ENCODE results near the gene ASCC1. TPM values are rescaled to one million over a fixed set of nuclear protein-coding genes. Genes with fewer than 3 reads are reported as not detected.
"Not testable (repeated sequence)": the region's sequence is repeated elsewhere in the genome, so short reads cannot be mapped to it uniquely, and the experiment has no call there.

Gene ASCC1
- total and polyA plus RNA-seq, 2 donors (not counting 1 experiment from before 2014, with no cell fraction given): 17.9 to 28.1 TPM

DNA sequence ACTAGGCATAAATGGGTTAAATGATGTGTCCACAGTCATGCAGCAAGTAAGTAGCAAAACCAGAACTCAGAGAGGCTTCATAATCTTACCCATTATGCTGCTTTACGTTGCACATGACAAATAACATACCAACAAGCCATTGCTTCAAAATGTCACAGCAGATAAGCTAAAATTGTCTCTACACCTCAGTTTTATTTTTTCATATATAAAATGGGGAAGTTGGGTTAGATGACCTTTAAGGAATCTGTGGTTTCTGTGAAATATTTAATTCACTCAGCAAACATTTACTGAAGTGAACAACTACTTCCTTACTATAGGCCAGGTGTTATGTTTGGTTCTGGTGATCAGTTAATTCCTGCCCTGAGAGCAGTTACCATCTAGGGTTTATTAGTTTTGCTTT lies 2.2 kb upstream of the ASCC1 start:
- TF ChIP-seq, protein P1, sequence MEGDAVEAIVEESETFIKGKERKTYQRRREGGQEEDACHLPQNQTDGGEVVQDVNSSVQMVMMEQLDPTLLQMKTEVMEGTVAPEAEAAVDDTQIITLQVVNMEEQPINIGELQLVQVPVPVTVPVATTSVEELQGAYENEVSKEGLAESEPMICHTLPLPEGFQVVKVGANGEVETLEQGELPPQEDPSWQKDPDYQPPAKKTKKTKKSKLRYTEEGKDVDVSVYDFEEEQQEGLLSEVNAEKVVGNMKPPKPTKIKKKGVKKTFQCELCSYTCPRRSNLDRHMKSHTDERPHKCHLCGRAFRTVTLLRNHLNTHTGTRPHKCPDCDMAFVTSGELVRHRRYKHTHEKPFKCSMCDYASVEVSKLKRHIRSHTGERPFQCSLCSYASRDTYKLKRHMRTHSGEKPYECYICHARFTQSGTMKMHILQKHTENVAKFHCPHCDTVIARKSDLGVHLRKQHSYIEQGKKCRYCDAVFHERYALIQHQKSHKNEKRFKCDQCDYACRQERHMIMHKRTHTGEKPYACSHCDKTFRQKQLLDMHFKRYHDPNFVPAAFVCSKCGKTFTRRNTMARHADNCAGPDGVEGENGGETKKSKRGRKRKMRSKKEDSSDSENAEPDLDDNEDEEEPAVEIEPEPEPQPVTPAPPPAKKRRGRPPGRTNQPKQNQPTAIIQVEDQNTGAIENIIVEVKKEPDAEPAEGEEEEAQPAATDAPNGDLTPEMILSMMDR (IDR thresholded peaks at IDR 0.05): no peak
- TF ChIP-seq EZH2 (IDR thresholded peaks at IDR 0.05; ENCODE audit: borderline replicate concordance, insufficient read depth, low read depth, low read length, poor library complexity, severe bottlenecking): no peak
- Histone ChIP-seq H3K4me3 (ENCODE audit: control extremely low read depth in 1 of 5, extremely low read depth in 1 of 5, insufficient read depth in 1 of 5, low read depth in 2 of 5, low read length in 4 of 5) (peak overlapping the region in 4 of 5 experiments; percentile 2 to 52 (median 30)), H3K36me3 (replicated peaks in 1 of 2; ENCODE audit: control extremely low read depth in 1 of 2, control insufficient read depth in 1 of 2, extremely low read depth in 1 of 2, insufficient read depth in 2 of 2, low read length in 1 of 2) (peaks cover 0 to 16% of the 10 kb centered on the region in 2 experiments), H3K9me3 (ENCODE audit: control extremely low read depth in 1 of 3, control insufficient read depth in 2 of 3, insufficient read depth in 1 of 3, low read length in 2 of 3) (no peaks in the 10 kb centered on the region), H3K9ac (ENCODE audit: low read length) (peak overlapping the region; percentile 53), H3K4me1 (ENCODE audit: control insufficient read depth in 2 of 2, insufficient read depth in 2 of 2, low read length in 2 of 2) (peaks cover 46 to 64% of the 10 kb centered on the region in 2 donors), H3K27me3 (replicated peaks in 1 of 4; ENCODE audit: control extremely low read depth in 1 of 4, control insufficient read depth in 3 of 4, insufficient read depth in 4 of 4, low read length in 3 of 4) (no peaks in the 10 kb centered on the region), H3K79me2 (ENCODE audit: control insufficient read depth, insufficient read depth, low read length) (peaks cover 86% of the 10 kb centered on the region), H3K4me2 (replicated peaks; ENCODE audit: low read depth, low read length, poor library complexity, severe bottlenecking) (peak overlapping the region; percentile 74), H4K20me1 (ENCODE audit: control insufficient read depth, insufficient read depth, low read length, poor library complexity, severe bottlenecking) (peaks cover 17% of the 10 kb centered on the region), H3K27ac (ENCODE audit: low read length in 2 of 2) (peak overlapping the region; percentile 60 to 72), H2AFZ (ENCODE audit: insufficient read depth, low read depth, low read length, poor library complexity, severe bottlenecking) (no peak overlapping the region)
- intact Hi-C loops (cut with micrococcal nuclease): loop anchor here (1.0 to 5.0 kb wide), 8 partner anchors 30 to 474 kb away; partner anchors contain the start of genes MCU and MICU1
- Mint-ChIP-seq H3K4me1 (peaks cover 54% of the 10 kb centered on the region), H3K27me3 (no peaks in the 10 kb centered on the region), H3K4me3 (peak overlapping the region; percentile 79), H3K9me3 (ENCODE audit: insufficient read depth) (no peaks in the 10 kb centered on the region), H3K27ac (peak overlapping the region; percentile 85)
- WGBS (ENCODE audit: insufficient coverage): no CpG with 5 or more reads among the region's 1 CpG
- POLR2A ChIA-PET: interaction anchor here (0.6 to 3.4 kb wide), 10 partner anchors 43 to 216 kb away, joined by 3 to 25 read pairs (median 4); partner anchors contain the start of gene DDIT4
- CTCF ChIA-PET: interaction anchor here (0.8 to 13.3 kb wide), 15 partner anchors 10 to 169 kb away, joined by 3 to 170 read pairs (median 4); no protein-coding TSS in a partner anchor
- peak; percentile 55 for ATAC-seq (ENCODE audit: low read depth)
- peak; percentile 73 for DNase-seq

DNA sequence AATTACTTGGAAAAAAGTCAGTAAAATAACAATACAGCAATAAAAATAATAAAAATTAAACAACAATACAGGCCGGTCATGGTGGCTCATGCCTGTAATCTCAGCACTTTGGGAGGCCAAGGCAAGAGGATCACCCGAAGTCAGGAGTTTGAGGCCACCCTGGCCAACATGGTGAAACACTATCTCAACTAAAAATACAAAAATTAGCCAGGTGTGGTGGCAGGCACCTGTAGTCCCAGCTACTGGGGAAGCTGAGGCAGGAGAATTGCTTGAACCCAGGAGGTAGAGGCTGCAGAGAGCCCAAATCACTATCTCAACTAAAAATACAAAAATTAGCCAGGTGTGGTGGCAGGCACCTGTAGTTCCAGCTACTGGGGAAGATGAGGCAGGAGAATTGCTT lies 4.2 kb downstream of the ASCC1 start:
- CTCF ChIA-PET: interaction anchor here (1.6 to 1.9 kb wide), 2 partner anchors 86 to 163 kb away, joined by 3 to 6 read pairs; no protein-coding TSS in a partner anchor
- H3K4me1 ChIP-seq (ENCODE audit: control insufficient read depth in 2 of 2, insufficient read depth in 2 of 2, low read length in 2 of 2): peaks cover 9 to 14% of the 10 kb centered on the region in 2 donors
- H3K4me1 Mint-ChIP-seq: peaks cover 22% of the 10 kb centered on the region
- H2AFZ ChIP-seq (ENCODE audit: insufficient read depth, low read depth, low read length, poor library complexity, severe bottlenecking); H3K9me3 ChIP-seq (ENCODE audit: control extremely low read depth in 1 of 3, control insufficient read depth in 2 of 3, insufficient read depth in 1 of 3, low read length in 2 of 3); H3K27me3 ChIP-seq (replicated peaks in 1 of 4; ENCODE audit: control extremely low read depth in 1 of 4, control insufficient read depth in 3 of 4, insufficient read depth in 4 of 4, low read length in 3 of 4); H3K9ac ChIP-seq (ENCODE audit: low read length); DNase-seq; H4K20me1 ChIP-seq (ENCODE audit: control insufficient read depth, insufficient read depth, low read length, poor library complexity, severe bottlenecking); intact Hi-C loops (cut with micrococcal nuclease); H3K27me3 Mint-ChIP-seq; H3K4me3 ChIP-seq (ENCODE audit: control extremely low read depth in 1 of 5, extremely low read depth in 1 of 5, insufficient read depth in 1 of 5, low read depth in 2 of 5, low read length in 4 of 5); H3K4me2 ChIP-seq (replicated peaks; ENCODE audit: low read depth, low read length, poor library complexity, severe bottlenecking); H3K27ac Mint-ChIP-seq; H3K27ac ChIP-seq (ENCODE audit: low read length in 2 of 2); H3K4me3 Mint-ChIP-seq; POLR2A ChIA-PET; ATAC-seq (ENCODE audit: low read depth); H3K9me3 Mint-ChIP-seq (ENCODE audit: insufficient read depth): not testable (repeated sequence)
- H3K79me2 ChIP-seq (ENCODE audit: control insufficient read depth, insufficient read depth, low read length): peaks cover 88% of the 10 kb centered on the region
- no CpG with 5 or more reads among the region's 2 CpGs for WGBS (ENCODE audit: insufficient coverage)
- peaks cover 0 to 44% of the 10 kb centered on the region in 2 experiments for H3K36me3 ChIP-seq (replicated peaks in 1 of 2; ENCODE audit: control extremely low read depth in 1 of 2, control insufficient read depth in 1 of 2, extremely low read depth in 1 of 2, insufficient read depth in 2 of 2, low read length in 1 of 2)

DNA sequence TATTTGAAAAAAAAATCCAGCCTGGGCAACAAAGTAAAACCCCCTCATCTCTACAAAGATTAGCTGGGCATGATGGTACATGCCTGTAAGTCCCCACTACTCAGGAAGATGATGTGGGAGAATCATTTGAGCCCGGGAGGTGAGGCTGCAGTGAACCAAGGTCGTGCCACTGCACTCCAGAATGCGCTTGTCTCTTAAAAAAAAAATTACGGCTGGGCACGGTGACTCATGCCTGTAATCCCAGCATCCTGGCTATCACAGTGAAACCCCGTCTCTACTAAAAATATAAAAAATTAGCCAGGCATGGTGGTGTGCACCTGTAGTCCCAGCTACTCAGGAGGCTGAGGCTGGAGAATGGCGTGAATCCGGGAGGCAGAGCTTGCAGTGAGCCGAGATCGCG lies 4.7 kb downstream of the ASCC1 start:
- H3K9ac ChIP-seq (ENCODE audit: low read length); ATAC-seq (ENCODE audit: low read depth); H3K4me3 ChIP-seq (ENCODE audit: control extremely low read depth in 1 of 5, extremely low read depth in 1 of 5, insufficient read depth in 1 of 5, low read depth in 2 of 5, low read length in 4 of 5); H3K4me3 Mint-ChIP-seq; H3K9me3 Mint-ChIP-seq (ENCODE audit: insufficient read depth); H3K9me3 ChIP-seq (ENCODE audit: control extremely low read depth in 1 of 3, control insufficient read depth in 2 of 3, insufficient read depth in 1 of 3, low read length in 2 of 3); DNase-seq; H3K27me3 ChIP-seq (replicated peaks in 1 of 4; ENCODE audit: control extremely low read depth in 1 of 4, control insufficient read depth in 3 of 4, insufficient read depth in 4 of 4, low read length in 3 of 4); H3K27ac Mint-ChIP-seq; H3K4me2 ChIP-seq (replicated peaks; ENCODE audit: low read depth, low read length, poor library complexity, severe bottlenecking); H4K20me1 ChIP-seq (ENCODE audit: control insufficient read depth, insufficient read depth, low read length, poor library complexity, severe bottlenecking); H2AFZ ChIP-seq (ENCODE audit: insufficient read depth, low read depth, low read length, poor library complexity, severe bottlenecking); H3K27me3 Mint-ChIP-seq; intact Hi-C loops (cut with micrococcal nuclease); H3K27ac ChIP-seq (ENCODE audit: low read length in 2 of 2); POLR2A ChIA-PET: not testable (repeated sequence)
- WGBS (ENCODE audit: insufficient coverage): 96% methylated on average over 6 of the region's 11 CpGs
- peaks cover 88% of the 10 kb centered on the region for H3K79me2 ChIP-seq (ENCODE audit: control insufficient read depth, insufficient read depth, low read length)
- peaks cover 7 to 10% of the 10 kb centered on the region in 2 donors for H3K4me1 ChIP-seq (ENCODE audit: control insufficient read depth in 2 of 2, insufficient read depth in 2 of 2, low read length in 2 of 2)
- H3K4me1 Mint-ChIP-seq: peaks cover 19% of the 10 kb centered on the region
- H3K36me3 ChIP-seq (replicated peaks in 1 of 2; ENCODE audit: control extremely low read depth in 1 of 2, control insufficient read depth in 1 of 2, extremely low read depth in 1 of 2, insufficient read depth in 2 of 2, low read length in 1 of 2): peaks cover 0 to 48% of the 10 kb centered on the region in 2 experiments
- CTCF ChIA-PET: interaction anchor here (1.9 kb wide), 1 partner anchor 85 kb away, joined by 6 read pairs; no protein-coding TSS in a partner anchor
